Activated CD8-positive, alpha-beta memory T cell treated with anti-CD3 and anti-CD28 coated beads, Interleukin-2, amount 10 ng/mL, durations not matched to agents 7 days and 5 days (primary cell): ENCODE measurements around the gene RAB6B. TPM values are rescaled to one million over a fixed set of nuclear protein-coding genes. Genes with fewer than 3 reads are reported as not detected.
A peak's percentile ranks its signal among the peaks of the same experiment; 100 is the strongest.

Experiments
- ATAC-seq: fragments of 150-1000 bp; cut with Tn5 transposase; one replicate; pipeline ENCODE4 v1.10.0; 2021; ENCODE audit warnings: moderate library complexity
- CTCF ChIA-PET: fragments of 350-600 bp; sonication (Branson Sonifier 250); formaldehyde crosslinking; loops from one replicate; lab custom pipeline; 2021; ENCODE audit warnings: antibody characterized with exemption; lab: Charles Lee
- DNase-seq: peaks from one replicate; pipeline ENCODE4 v3.0.0-alpha.2; 2020
- H3K27ac Mint-ChIP-seq: one replicate; pipeline ENCODE4 v1.8.0; 2021; ENCODE audit warnings: mild to moderate bottlenecking, mixed read lengths
- H3K27me3 Mint-ChIP-seq: one replicate; pipeline ENCODE4 v1.8.0; 2021; ENCODE audit warnings: mixed read lengths
- H3K36me3 Mint-ChIP-seq: one replicate; pipeline ENCODE4 v1.8.0; 2021; ENCODE audit warnings: mild to moderate bottlenecking, mixed read lengths
- H3K4me1 Mint-ChIP-seq: one replicate; pipeline ENCODE4 v1.8.0; 2021; ENCODE audit warnings: mixed read lengths
- H3K4me3 Mint-ChIP-seq: one replicate; pipeline ENCODE4 v1.8.0; 2021; ENCODE audit warnings: mild to moderate bottlenecking, moderate library complexity, mixed read lengths
- H3K9me3 Mint-ChIP-seq: one replicate; pipeline ENCODE4 v1.8.0; 2022; ENCODE audit warnings: low read depth, mixed read lengths
- total RNA-seq, 2 experiments: library from RNA; stranded (reverse); gene quantifications; one replicate each; pipeline ENCODE4 v1.2.3, GENCODE V29; 2021

Gene RAB6B
- total RNA-seq, 2 experiments from 2014 or later, result 1.0 to 1.3 TPM

DNA sequence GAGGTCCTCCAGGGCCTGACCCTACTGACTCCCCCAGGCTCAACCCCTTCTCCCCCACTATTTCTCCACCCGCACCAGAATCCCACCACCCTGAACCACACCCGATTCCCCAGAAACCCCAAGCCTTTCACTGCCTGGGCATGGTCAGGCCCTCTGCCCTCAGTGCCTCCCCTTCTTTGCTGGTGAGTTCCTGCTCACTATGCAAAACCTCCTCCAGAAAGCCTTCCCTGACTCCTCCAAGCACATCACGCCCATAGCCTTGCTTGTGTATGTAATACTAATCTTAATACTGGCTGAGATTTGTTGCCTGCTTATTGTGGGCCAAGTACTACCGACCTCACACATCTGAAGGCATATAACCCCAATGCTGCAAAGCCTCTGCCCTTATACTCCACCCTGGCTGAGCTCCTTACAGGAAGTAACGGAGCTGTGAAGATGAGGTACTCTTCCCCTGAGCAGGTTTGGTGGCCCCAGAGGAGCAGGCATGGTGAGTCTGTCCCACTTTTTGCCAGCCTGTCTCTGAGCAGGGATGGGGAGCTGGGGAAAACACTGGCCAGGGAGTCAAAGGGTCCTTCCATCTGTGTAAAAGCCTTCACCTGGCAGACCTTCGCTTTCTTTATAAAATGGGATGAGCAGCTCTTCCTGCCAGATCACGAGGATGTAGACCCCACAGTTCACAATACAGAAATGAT lies 9.5 kb downstream of the RAB6B start:
- CTCF ChIA-PET, result no interaction called here
- peaks cover 7% of the 10 kb centered on the region for H3K27me3 Mint-ChIP-seq
- no peak for DNase-seq
- no peak overlapping the region for H3K4me3 Mint-ChIP-seq
- peaks cover 3% of the 10 kb centered on the region for H3K9me3 Mint-ChIP-seq
- peaks cover 18% of the 10 kb centered on the region for H3K4me1 Mint-ChIP-seq
- ATAC-seq, result no peak
- peaks cover 3% of the 10 kb centered on the region for H3K36me3 Mint-ChIP-seq
- no peak overlapping the region for H3K27ac Mint-ChIP-seq

DNA sequence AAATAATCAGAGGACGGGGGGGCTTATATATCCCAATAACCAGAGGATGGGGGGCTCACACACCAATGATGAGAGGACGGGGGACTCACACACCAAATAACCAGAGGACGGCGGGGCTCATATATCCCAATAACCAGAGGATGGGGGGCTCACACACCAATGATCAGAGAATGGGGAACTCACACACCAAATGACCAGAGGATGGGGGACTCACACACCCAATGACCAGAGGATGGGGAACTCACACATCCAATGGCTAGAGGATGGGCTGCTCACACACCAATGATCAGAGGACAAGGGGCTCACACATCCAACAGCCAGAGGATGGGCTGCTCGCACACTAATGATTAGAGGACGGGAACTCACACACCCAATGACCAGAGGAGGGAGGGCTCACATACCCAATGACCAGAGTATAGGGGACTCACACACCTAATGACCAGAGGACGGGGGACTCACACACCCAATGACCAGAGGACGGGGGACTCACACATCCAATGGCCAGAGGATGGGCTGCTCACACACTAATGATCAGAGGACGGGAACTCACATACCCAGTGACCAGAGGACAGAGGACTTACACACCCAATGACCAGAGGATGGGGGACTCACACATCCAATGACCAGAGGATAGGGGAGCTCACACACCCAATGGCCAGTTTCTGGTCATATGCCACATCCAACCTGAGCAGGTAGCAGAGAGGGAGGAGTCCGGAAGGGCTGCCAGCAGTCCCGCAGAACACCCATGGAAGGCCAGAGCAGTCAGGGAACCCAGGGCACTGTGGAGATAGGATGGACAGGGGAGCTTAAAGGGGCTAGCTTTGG lies 10.6 kb downstream of the RAB6B start:
- peak; percentile 27 for DNase-seq
- no peak overlapping the region for H3K27ac Mint-ChIP-seq

DNA sequence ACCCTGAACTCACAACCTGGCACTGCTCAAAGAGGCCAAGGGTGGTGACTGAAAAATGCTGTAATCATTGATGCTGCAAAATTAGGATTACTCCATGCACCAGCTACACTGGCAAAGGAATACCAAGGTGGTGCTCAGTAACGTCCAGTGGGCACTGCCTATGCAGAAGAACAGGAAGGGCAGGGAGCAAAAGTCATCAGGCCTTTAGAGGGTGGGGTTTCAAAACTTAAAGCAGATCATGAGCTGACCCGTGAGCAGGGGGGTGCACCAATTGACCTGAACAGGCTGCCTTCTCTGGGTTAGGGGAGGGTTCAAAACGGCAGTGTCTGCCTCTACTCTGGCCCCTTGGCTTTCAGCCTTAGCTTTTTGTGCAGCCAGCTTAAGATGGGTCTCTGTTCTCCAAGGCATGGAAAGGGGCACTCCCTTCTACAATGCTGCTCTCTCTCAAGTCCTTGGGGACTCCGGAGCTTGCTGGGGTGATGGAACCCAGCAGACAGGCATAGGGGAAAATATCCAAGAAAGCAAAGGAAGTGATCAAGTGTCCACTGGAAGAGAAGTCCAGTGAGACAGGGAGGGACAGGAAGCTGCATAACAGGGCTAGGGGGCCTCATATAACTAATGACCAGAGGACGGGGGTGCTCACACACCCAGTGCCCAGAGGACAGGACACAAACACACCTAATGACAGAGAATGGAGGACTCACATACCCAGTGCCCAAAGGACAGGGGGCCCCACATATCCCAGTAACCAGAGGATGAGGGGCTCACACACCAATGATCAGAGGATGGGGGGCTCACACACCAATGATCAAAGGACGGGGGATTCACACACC lies 11.4 kb downstream of the RAB6B start:
- CTCF ChIA-PET, result no interaction called here
- Mint-ChIP-seq H3K9me3 (peaks cover 4% of the 10 kb centered on the region), H3K4me1 (peaks cover 32% of the 10 kb centered on the region), H3K36me3 (peaks cover 3% of the 10 kb centered on the region), H3K27me3 (peaks cover 4% of the 10 kb centered on the region), H3K27ac (no peak overlapping the region), H3K4me3 (no peak overlapping the region)
- ATAC-seq (no peak), DNase-seq (no peak)

More for the DNA sequence above, 10.6 kb downstream of the RAB6B start:
- H3K4me3 Mint-ChIP-seq, result no peak overlapping the region
- peaks cover 4% of the 10 kb centered on the region for H3K27me3 Mint-ChIP-seq
- H3K9me3 Mint-ChIP-seq, result peaks cover 4% of the 10 kb centered on the region
- ATAC-seq, result no peak
- peaks cover 28% of the 10 kb centered on the region for H3K4me1 Mint-ChIP-seq
- CTCF ChIA-PET, result no interaction called here
- H3K36me3 Mint-ChIP-seq, result peaks cover 3% of the 10 kb centered on the region

DNA sequence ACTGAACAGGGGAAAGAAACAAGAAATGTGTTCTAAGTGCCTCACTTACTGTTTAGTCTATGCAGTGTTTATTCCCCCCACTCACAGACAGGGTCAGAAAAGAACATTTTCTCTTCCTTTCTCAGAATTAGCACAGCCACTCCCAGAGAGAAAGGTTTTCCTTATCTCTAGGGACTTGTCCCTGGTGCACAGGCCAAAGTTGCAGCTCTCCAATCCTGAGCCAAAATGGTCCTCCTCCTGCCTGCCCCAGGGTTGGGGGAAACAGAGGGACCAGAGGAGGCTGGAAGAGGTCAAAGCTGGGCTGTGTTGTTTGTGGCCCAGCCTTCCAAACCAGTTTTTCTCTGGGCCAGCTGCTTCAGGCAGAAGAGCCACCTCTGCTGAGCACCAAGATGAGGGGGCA lies 12.0 kb downstream of the RAB6B start:
- Mint-ChIP-seq H3K36me3 (peaks cover 3% of the 10 kb centered on the region), H3K27me3 (peaks cover 4% of the 10 kb centered on the region), H3K27ac (no peak overlapping the region), H3K4me1 (peaks cover 32% of the 10 kb centered on the region), H3K9me3 (peaks cover 4% of the 10 kb centered on the region), H3K4me3 (no peak overlapping the region)
- CTCF ChIA-PET, result no interaction called here
- ATAC-seq (no peak), DNase-seq (no peak)

DNA sequence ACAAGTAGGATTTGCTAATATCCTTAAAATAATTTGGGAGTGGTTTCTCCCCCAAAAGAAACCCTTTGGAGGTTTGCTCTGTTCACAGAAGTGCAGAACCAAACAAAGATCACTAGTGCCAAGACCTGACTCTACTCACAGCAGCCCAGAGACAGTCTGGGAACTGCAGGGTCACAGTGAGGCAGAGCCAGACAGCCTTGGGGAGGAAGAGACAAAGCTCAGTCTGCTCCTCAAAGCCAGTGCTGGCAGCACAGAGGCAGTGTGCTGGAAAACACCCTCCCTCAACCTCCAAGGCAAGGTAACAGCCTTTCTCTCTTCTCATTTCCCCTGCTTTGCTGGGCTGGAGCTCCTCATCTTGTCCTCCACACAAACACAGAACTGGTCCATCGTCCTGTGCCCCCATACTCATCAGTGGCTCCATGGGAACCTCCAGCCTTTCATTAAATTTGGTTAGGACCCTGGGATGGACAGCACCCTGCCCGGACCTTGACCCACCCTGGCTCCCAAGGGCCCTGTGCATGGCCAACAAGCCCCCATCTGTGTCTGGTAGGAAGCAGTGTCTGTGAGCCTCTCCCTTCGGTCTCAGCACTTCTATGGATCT lies 12.6 kb downstream of the RAB6B start:
- Mint-ChIP-seq H3K4me3 (no peak overlapping the region), H3K27ac (no peak overlapping the region)
- CTCF ChIA-PET, result no interaction called here

DNA sequence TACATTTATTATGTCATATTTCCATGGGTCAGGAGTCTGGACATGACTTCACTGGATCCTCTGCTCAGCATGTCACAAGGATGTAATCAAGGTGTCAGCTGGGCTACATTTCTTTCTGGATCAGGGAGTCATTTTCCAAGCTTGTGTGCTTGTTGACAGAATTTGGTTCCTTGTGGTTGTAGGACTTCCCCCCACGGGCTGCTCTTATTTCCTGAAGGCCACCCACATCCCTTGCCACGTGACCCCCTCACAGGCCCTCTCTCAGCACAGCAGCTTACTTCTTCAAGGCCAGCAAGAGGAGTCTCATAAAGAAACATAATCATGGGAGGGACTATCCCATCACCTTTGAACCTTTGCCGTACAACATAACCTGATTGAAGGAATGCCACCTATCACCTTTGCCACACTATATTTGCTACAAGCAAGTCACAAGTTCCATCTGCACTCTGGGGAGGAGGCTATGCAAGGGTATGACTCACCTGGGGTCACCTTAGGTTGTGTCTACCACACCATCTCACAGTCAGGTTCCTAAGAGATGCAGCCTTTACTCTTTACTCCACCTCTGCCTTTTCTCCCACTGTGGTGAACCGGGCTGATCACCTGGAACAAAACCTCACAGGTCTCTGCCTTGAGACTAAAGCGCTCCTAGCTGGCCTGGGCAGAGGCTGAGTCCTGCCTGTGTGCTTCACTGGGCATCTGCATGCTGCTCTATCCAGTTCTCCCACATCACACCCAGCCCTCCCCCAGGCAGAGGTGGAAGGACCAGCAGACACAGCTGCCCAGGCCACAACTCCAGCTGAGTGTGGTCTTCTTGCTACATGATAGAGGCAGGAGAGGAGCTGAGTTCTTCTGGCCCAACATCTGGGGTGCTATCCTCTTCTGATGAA lies 13.5 kb downstream of the RAB6B start:
- Mint-ChIP-seq H3K27ac (no peak overlapping the region), H3K9me3 (peaks cover 4% of the 10 kb centered on the region), H3K4me3 (no peak overlapping the region), H3K36me3 (peaks cover 9% of the 10 kb centered on the region), H3K27me3 (peaks cover 12% of the 10 kb centered on the region), H3K4me1 (peaks cover 32% of the 10 kb centered on the region)
- CTCF ChIA-PET, result no interaction called here
- ATAC-seq (peak; percentile 59), DNase-seq (peak; percentile 49)

More for the DNA sequence above, 12.6 kb downstream of the RAB6B start:
- Mint-ChIP-seq H3K27me3 (peaks cover 8% of the 10 kb centered on the region), H3K4me1 (peaks cover 32% of the 10 kb centered on the region), H3K9me3 (peaks cover 4% of the 10 kb centered on the region), H3K36me3 (peaks cover 6% of the 10 kb centered on the region)
- DNase-seq, result peak; percentile 35
- ATAC-seq, result no peak

GRCh38 chr3:133881492-133881891 lies 14.2 kb downstream of the RAB6B start:
- Mint-ChIP-seq H3K9me3 (peaks cover 4% of the 10 kb centered on the region), H3K36me3 (peaks cover 9% of the 10 kb centered on the region), H3K4me3 (no peak overlapping the region), H3K27ac (peak overlapping the region; percentile 19), H3K27me3 (peaks cover 16% of the 10 kb centered on the region), H3K4me1 (peaks cover 32% of the 10 kb centered on the region)
- DNase-seq, result peak; percentile 40
- no peak for ATAC-seq
- CTCF ChIA-PET, result no interaction called here

DNA sequence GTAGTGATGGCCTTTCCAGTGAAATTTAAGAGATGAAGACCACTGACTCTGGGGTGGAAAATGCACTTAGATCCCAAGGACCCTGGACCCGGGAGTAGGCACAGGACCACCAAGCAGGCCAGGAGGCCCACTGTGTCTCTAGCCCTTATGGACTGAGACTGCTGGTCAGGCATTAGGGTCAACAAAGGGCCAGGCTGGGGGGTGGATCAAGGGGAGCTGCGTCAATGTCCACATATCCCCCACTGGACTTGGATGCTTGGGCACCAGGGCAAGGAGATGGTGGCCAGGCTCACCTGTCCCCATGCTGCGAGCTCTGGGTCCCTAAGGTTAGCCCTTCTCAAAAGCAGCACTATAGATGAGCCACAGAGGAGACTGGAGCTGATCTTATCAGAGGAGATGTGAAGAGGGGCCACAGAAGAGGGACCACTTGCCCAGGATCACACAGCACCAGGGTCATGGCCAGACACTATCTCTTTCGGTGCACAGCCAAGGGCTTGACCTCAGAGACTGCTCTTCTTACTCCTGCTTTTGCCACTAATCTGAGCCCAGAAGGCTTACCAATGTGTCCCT lies 14.7 kb downstream of the RAB6B start:
- peak overlapping the region; percentile 37 for H3K27ac Mint-ChIP-seq
- peaks cover 32% of the 10 kb centered on the region for H3K4me1 Mint-ChIP-seq
- H3K27me3 Mint-ChIP-seq, result peaks cover 21% of the 10 kb centered on the region
- DNase-seq, result no peak
- no peak overlapping the region for H3K4me3 Mint-ChIP-seq
- H3K36me3 Mint-ChIP-seq, result peaks cover 9% of the 10 kb centered on the region
- peaks cover 4% of the 10 kb centered on the region for H3K9me3 Mint-ChIP-seq
- ATAC-seq, result no peak
- CTCF ChIA-PET, result no interaction called here

- peak; percentile 50 for DNase-seq
- peaks cover 4% of the 10 kb centered on the region for H3K9me3 Mint-ChIP-seq
- peak; percentile 59 for ATAC-seq
- H3K27me3 Mint-ChIP-seq, result peaks cover 24% of the 10 kb centered on the region
- peaks cover 9% of the 10 kb centered on the region for H3K36me3 Mint-ChIP-seq
- CTCF ChIA-PET, result no interaction called here
- peaks cover 32% of the 10 kb centered on the region for H3K4me1 Mint-ChIP-seq
- H3K4me3 Mint-ChIP-seq, result no peak overlapping the region
- peak overlapping the region; percentile 37 for H3K27ac Mint-ChIP-seq
Observed at GRCh38 chr3:133880287-133880686, 15.4 kb downstream of the RAB6B start.

DNA sequence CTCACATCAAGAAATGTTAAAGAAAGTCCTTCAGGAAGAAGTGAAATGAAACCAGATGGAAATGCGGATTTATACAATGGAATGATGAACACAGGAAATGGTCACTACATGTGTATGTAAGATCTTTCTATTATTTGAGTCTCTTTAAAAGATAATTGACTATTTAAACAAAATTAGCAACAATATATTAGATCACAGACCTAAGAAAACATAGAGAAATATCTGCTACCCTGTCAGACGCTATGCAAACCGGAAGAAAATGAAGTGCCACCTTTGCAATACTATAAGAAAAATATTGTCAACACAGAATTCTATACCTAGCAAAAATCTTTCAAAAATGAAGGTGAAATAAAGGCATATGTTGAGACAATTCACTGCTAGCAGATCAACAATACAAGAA lies 17.2 kb downstream of the RAB6B start:
- no peak for ATAC-seq
- no peak overlapping the region for H3K27ac Mint-ChIP-seq
- DNase-seq, result no peak
- H3K4me3 Mint-ChIP-seq, result no peak overlapping the region
- peaks cover 4% of the 10 kb centered on the region for H3K9me3 Mint-ChIP-seq
- peaks cover 40% of the 10 kb centered on the region for H3K4me1 Mint-ChIP-seq
- CTCF ChIA-PET, result no interaction called here
- peaks cover 23% of the 10 kb centered on the region for H3K27me3 Mint-ChIP-seq
- H3K36me3 Mint-ChIP-seq, result peaks cover 9% of the 10 kb centered on the region

- Mint-ChIP-seq H3K4me1 (peaks cover 32% of the 10 kb centered on the region), H3K9me3 (peaks cover 4% of the 10 kb centered on the region), H3K27ac (no peak overlapping the region), H3K27me3 (peaks cover 23% of the 10 kb centered on the region), H3K36me3 (peaks cover 9% of the 10 kb centered on the region), H3K4me3 (no peak overlapping the region)
- ATAC-seq, result no peak
- DNase-seq, result no peak
- CTCF ChIA-PET, result no interaction called here
Observed at GRCh38 chr3:133877221-133877620, 18.5 kb downstream of the RAB6B start.

GRCh38 chr3:133874761-133875438 lies 20.8 kb downstream of the RAB6B start:
- Mint-ChIP-seq H3K9me3 (no peaks in the 10 kb centered on the region), H3K36me3 (peaks cover 6% of the 10 kb centered on the region), H3K27me3 (peaks cover 23% of the 10 kb centered on the region), H3K27ac (no peak overlapping the region), H3K4me1 (peaks cover 9% of the 10 kb centered on the region), H3K4me3 (no peak overlapping the region)
- ATAC-seq, result no peak
- DNase-seq, result no peak
- CTCF ChIA-PET, result no interaction called here
